ENCODE results near the gene MT1F. TPM values are rescaled to one million over a fixed set of nuclear protein-coding genes. Genes with fewer than 3 reads are reported as not detected.

Gene MT1F
- polyA plus RNA-seq, 3 donors: 49.5 to 56.3 (median 54.3) TPM

DNA sequence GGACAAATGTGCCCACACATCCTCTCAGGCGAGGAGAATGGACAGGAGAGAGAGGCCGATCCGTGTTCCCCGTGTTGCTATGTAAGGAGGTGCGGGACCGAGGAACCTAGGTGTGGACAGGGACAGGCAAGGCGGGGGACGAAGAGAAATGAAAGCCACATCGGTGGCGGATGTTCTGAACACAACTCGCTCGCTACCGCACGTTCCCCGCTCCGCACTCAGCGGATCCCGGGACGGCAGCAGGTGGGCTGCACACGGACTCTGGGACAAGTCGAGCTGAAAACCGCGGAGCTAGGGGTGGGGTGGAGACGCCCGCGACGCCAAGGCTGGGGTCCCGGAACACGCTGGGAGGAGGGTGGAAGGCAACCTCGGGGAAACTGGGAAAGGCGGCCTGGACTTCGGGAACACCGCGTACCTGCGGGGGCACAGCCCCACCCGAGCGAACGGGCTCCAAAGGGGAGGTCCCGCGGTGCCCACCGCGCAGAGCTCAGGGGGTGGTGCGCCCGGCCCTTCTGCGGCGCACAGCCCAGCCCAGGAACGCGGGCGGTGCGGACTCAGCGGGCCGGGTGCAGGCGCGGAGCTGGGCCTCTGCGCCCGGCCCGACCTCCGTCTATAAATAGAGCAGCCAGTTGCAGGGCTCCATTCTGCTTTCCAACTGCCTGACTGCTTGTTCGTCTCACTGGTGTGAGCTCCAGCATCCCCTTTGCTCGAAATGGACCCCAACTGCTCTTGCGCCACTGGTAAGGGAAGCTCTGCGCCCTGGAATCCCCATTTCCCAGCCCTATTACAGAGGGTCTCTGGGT is 32.4 kb upstream of the MT1F start, which contains the start of gene MT1E:
Gene MT1E (plus strand): TSS at position 642 of the 803 bp plus-strand sequence. CDS start 71 bp downstream, at position 713.
- DNase-seq (ENCODE audit: low read depth in 3 of 3, low spot score in 2 of 3): no peak

DNA sequence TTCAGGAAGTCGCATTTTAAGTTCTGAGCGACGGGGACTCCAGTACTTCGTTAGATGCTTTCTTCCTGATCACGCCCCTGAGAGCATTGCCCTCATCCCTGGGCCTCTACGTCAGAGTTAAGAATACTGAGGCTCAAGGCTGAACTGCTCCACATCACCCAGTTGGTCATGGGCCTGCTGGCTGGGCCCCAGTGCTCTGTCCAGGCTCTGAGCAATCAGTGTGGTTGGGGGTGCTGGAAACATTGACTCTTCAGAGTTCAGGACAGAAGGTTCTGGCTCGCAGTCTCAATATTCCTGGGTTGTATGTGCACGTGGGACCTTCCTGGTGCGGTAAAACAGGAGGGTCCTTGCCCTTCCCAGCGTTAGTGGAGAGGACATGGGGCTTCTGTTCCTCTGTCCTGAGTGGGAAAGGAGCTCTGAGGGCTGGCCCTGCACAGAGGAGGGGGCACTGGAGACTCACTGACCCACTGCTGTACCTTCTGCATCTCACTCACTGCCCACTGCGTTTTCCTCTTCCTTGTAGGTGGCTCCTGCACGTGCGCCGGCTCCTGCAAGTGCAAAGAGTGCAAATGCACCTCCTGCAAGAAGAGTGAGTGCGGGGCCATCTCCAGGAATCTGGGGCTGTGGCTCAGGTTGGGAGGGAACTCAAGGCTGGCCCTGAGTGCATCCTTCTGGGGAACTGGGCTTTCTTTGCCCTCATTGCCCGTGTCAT is 31.7 kb upstream of the MT1F start:
- DNase-seq (ENCODE audit: low read depth in 3 of 3, low spot score in 2 of 3): no peak

DNA sequence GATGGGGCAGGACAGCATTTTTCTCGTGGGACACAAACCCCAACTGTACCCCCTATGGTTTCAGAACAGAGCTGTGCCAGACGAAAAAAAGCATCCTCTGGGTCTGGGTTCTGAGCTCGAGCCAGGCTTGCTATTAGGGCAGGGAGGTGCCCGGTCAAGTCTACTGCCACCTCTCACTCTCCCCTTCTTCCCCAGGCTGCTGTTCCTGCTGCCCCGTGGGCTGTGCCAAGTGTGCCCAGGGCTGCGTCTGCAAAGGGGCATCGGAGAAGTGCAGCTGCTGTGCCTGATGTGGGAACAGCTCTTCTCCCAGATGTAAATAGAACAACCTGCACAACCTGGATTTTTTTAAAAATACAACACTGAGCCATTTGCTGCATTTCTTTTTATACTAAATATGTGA is 31.1 kb upstream of the MT1F start:
- no peak for DNase-seq (ENCODE audit: low read depth in 3 of 3, low spot score in 2 of 3)

- no peak for DNase-seq (ENCODE audit: low read depth in 3 of 3, low spot score in 2 of 3)
These were observed 29.0 kb upstream of the MT1F start for GRCh38 chr16:56628486-56629350.

- DNase-seq (ENCODE audit: low read depth in 3 of 3, low spot score in 2 of 3): no peak
These were observed 28.2 kb upstream of the MT1F start for GRCh38 chr16:56629531-56629930.

DNA sequence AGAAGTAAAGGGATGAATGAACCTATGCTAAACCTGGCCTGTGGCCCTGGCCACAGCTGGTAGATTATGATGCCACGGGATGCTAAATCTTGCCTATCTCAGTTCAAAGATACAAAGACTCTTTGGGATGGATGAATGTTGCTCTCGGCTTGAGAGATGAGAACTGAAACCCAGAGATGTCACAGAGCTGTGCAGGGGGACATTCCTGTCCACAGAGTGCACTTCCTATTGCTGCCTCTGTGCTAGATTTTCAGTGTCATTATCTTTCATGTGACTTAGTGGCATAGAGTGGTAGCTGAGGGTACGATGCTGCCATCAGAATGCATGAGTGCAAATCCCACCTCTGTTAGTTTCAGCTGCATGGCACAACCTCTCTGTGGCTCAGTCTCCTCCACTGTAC is 27.6 kb upstream of the MT1F start:
- DNase-seq (ENCODE audit: low read depth in 3 of 3, low spot score in 2 of 3): no peak

- no peak for DNase-seq (ENCODE audit: low read depth in 3 of 3, low spot score in 2 of 3)
These were observed 26.6 kb upstream of the MT1F start for GRCh38 chr16:56631197-56631596.

GRCh38 chr16:56631832-56632155 is 26.0 kb upstream of the MT1F start:
- no peak for DNase-seq (ENCODE audit: low read depth in 3 of 3, low spot score in 2 of 3)

GRCh38 chr16:56632156-56632847 is 25.5 kb upstream of the MT1F start, which contains the start of gene MT1M:
TSS of gene MT1M (plus strand) at chr16:56632659. CDS start at chr16:56632732, 73 bp downstream.
- DNase-seq (ENCODE audit: low read depth in 3 of 3, low spot score in 2 of 3): no peak

DNA sequence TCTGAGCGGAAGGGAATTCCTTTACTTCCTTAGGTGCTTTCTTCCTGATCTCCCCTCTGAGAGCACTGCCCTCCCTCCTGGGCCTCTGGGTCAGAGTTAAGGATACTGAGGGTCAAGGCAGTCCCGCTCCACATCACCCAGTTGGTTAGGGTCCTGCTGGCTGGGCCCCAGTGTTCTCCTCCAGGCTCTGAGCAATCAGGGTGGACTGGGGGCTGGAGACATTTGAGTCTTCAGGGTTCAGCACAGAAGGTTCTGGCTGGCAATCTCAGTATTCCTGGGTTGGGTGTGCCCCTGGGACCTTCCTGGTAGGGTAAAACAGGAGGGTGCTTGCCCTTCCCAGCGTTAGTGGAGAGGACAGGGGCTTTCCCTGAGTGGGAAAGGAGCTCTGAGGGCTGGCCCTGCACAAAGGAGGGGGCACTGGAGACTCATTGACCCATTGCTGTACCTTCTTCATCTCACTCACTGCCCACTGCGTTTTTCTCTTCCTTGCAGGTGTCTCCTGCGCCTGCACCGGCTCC is 24.9 kb upstream of the MT1F start:
- DNase-seq (ENCODE audit: low read depth in 3 of 3, low spot score in 2 of 3): no peak

DNA sequence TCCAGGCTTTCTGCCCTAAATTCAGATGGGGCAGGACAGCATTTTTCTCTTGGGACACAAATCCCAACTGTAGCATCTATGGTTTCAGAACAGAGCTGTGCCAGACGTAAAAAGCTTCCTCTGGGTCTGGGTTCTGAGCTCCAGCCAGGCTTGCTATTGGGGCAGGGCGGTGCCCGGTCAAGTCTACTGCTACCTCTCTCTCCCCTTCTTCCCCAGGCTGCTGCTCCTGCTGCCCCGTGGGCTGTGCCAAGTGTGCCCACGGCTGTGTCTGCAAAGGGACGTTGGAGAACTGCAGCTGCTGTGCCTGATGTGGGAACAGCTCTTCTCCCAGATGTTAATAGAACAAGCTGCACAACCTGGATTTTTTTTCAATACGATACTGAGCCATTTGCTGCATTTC is 24.2 kb upstream of the MT1F start:
- no peak for DNase-seq (ENCODE audit: low read depth in 3 of 3, low spot score in 2 of 3)

DNA sequence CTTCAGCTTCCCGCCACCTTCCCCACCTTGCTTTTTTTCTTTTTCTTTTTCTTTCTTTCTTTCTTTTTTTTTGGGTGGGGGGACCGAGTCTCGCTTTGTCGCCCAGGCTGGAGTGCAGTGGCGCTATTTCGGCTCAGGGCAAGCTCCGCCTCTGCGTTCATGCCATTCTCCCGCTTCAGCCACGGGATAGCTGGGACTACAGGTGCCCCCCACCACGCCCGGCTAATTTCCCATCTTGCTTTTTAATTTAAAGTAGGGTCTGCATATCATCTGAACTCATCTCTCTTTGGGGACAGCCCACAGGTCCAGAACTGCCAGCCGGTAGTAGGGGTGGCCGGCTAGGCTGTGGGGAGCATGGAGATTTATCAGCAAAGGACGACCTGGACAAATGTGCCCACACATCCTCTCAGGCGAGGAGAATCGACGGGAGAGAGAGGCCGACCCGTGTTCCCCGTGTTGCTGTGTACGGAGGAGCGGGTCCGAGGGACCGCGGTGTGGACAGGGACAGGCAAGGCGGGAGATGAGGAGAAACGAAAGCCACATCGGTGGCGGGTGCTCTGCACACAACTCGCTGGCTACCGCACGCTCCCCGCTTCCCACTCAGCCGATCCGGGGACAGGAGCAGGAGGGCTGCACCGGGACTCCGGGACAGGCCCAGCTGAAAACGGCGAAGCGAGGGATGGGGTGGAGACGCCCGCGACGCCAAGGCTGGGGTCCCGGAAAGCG is 22.9 kb upstream of the MT1F start:
- no peak for DNase-seq (ENCODE audit: low read depth in 3 of 3, low spot score in 2 of 3)

GRCh38 chr16:56635441-56635967 is 22.3 kb upstream of the MT1F start:
- no peak for DNase-seq (ENCODE audit: low read depth in 3 of 3, low spot score in 2 of 3)

- no peak for DNase-seq (ENCODE audit: low read depth in 3 of 3, low spot score in 2 of 3)
These were observed 20.9 kb upstream of the MT1F start for GRCh38 chr16:56636616-56637413.

- no peak for DNase-seq (ENCODE audit: low read depth in 3 of 3, low spot score in 2 of 3)
These were observed 19.7 kb upstream of the MT1F start, which contains the start of gene MT1A for GRCh38 chr16:56637814-56638750. TSS of gene MT1A (plus strand) at chr16:56638666. CDS start at chr16:56638739, 73 bp downstream.

DNA sequence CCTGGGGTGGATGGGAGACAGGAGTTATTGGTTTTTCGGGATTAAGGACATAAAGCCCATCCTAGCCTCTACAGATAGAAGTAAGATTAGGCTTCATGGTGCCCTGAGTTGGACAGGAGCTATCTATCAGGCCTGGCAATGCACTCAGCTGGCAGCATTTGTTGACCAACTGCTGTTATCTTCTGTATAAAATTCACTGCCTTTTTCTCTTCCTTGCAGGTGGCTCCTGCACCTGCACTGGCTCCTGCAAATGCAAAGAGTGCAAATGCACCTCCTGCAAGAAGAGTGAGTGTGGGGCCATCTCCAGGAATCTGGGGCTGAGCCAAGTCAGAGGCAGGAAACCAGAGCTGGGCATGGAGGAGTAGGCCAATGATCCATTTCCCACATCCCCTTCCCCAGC is 18.7 kb upstream of the MT1F start:
- no peak for DNase-seq (ENCODE audit: low read depth in 3 of 3, low spot score in 2 of 3)

- DNase-seq (ENCODE audit: low read depth in 3 of 3, low spot score in 2 of 3): no peak
These were observed 17.7 kb upstream of the MT1F start for GRCh38 chr16:56640076-56640475.
